GM12891 (cell line): ENCODE data around the gene VCX2. TPM values are rescaled to one million over a fixed set of nuclear protein-coding genes. Genes with fewer than 3 reads are reported as not detected.
"Not testable (repeated sequence)": the region's sequence is repeated elsewhere in the genome, so short reads cannot be mapped to it uniquely, and the experiment has no call there.

Experiments used
- DNase-seq: peaks from one replicate; pipeline ENCODE4 v3.0.0; 2011; ENCODE audit warnings: low spot score; ENCODE audit not compliant: insufficient read length
- FAIRE-seq: peaks from 2 replicates; lab custom pipeline; 2011; peaks lifted over from hg19 to GRCh38; lab: Jason Lieb, UNC
- PAX5 ChIP-seq: IDR thresholded peaks from 2 replicates; pipeline ENCODE4 v1.6.1; 2011; ENCODE audit warnings: low read length, moderate library complexity, mild to moderate bottlenecking; ENCODE audit not compliant: insufficient read depth, severe bottlenecking
- POLR2A ChIP-seq: IDR thresholded peaks from 2 replicates; pipeline ENCODE4 v1.6.1; 2011; ENCODE audit warnings: low read depth, low read length, control low read depth
- POLR2AphosphoS5 ChIP-seq: IDR thresholded peaks from 2 replicates; pipeline ENCODE4 v1.6.1; 2011; ENCODE audit warnings: low read depth, low read length, control low read depth
- POU2F2 ChIP-seq: IDR thresholded peaks from 2 replicates; pipeline ENCODE4 v1.6.1; 2011; ENCODE audit warnings: low read depth, mild to moderate bottlenecking, control low read depth, low read length, moderate library complexity
- SPI1 ChIP-seq: IDR thresholded peaks from 2 replicates; pipeline ENCODE4 v1.6.1; 2011; ENCODE audit warnings: low read depth, low read length, control low read depth
- TAF1 ChIP-seq: IDR thresholded peaks from 2 replicates; pipeline ENCODE4 v1.6.1; 2011; ENCODE audit warnings: low read depth, low read length, control low read depth
- polyA plus RNA-seq: library from polyadenylated mRNA; unstranded; fragments of >200 nt; gene quantifications from one replicate; pipeline ENCODE4 v1.2.1, GENCODE V29; 2012; ENCODE audit warnings: low read depth, missing spikeins, inconsistent platforms; ENCODE audit not compliant: missing spikeins

The VCX2 gene
- polyA plus RNA-seq = not detected

GRCh38 chrX:8171169-8171568 lies at the start of gene VCX2:
Gene VCX2, minus strand, starts transcription at chrX:8171267. Its CDS starts 624 bp downstream, at chrX:8170643.
- not testable (repeated sequence) for FAIRE-seq, DNase-seq

- TF ChIP-seq POLR2AphosphoS5 (no peak), PAX5 (no peak), POLR2A (no peak), POU2F2 (no peak), SPI1 (no peak), TAF1 (no peak)
- no peak for DNase-seq
- no peak for FAIRE-seq
Observed at GRCh38 chrX:8204943-8205342, 33.9 kb upstream of the VCX2 start.

- DNase-seq (no peak), FAIRE-seq (no peak)
- TF ChIP-seq POLR2A (no peak), SPI1 (no peak), TAF1 (no peak), POLR2AphosphoS5 (no peak), PAX5 (no peak), POU2F2 (no peak)
Observed at GRCh38 chrX:8204169-8204935, 33.3 kb upstream of the VCX2 start.

GRCh38 chrX:8201896-8202331 lies 30.8 kb upstream of the VCX2 start:
- FAIRE-seq (no peak), DNase-seq (no peak)
- no peak for TF ChIP-seq POLR2AphosphoS5
- TF ChIP-seq PAX5 = no peak
- no peak for TF ChIP-seq POLR2A
- TF ChIP-seq SPI1 = no peak
- no peak for TF ChIP-seq TAF1
- TF ChIP-seq POU2F2 = no peak

GRCh38 chrX:8196776-8197175 lies 25.7 kb upstream of the VCX2 start:
- no peak for TF ChIP-seq POLR2A
- TF ChIP-seq POU2F2 = no peak
- no peak for TF ChIP-seq SPI1
- no peak for TF ChIP-seq POLR2AphosphoS5
- no peak for TF ChIP-seq TAF1
- TF ChIP-seq PAX5 = no peak
- FAIRE-seq = no peak
- no peak for DNase-seq

- FAIRE-seq = no peak
- TF ChIP-seq POLR2AphosphoS5 (no peak), SPI1 (no peak), POU2F2 (no peak), POLR2A (no peak), PAX5 (no peak), TAF1 (no peak)
Observed at GRCh38 chrX:8194216-8194615, 23.1 kb upstream of the VCX2 start.

GRCh38 chrX:8192276-8192675 lies 21.2 kb upstream of the VCX2 start:
- no peak for TF ChIP-seq POLR2A
- no peak for TF ChIP-seq SPI1
- TF ChIP-seq TAF1 = no peak
- TF ChIP-seq POLR2AphosphoS5 = no peak
- no peak for TF ChIP-seq PAX5
- no peak for TF ChIP-seq POU2F2
- no peak for DNase-seq
- no peak for FAIRE-seq

More at GRCh38 chrX:8194216-8194615, 23.1 kb upstream of the VCX2 start:
- no peak for DNase-seq

GRCh38 chrX:8191022-8191421 lies 20.0 kb upstream of the VCX2 start:
- FAIRE-seq = no peak
- TF ChIP-seq POLR2A = no peak
- no peak for TF ChIP-seq TAF1
- no peak for TF ChIP-seq POU2F2
- TF ChIP-seq PAX5 = no peak
- no peak for TF ChIP-seq SPI1
- TF ChIP-seq POLR2AphosphoS5 = no peak
- DNase-seq = no peak

GRCh38 chrX:8190341-8190830 lies 19.3 kb upstream of the VCX2 start:
- no peak for DNase-seq
- no peak for FAIRE-seq
- TF ChIP-seq PAX5 (no peak), SPI1 (no peak), POLR2A (no peak), POU2F2 (no peak), POLR2AphosphoS5 (no peak), TAF1 (no peak)

GRCh38 chrX:8189096-8189830 lies 18.2 kb upstream of the VCX2 start:
- no peak for DNase-seq
- TF ChIP-seq POLR2AphosphoS5 (no peak), PAX5 (no peak), SPI1 (no peak), POU2F2 (no peak), POLR2A (no peak), TAF1 (no peak)
- no peak for FAIRE-seq
